GM19035 (cell line): ENCODE measurements around the gene ITGA4.
A peak's percentile ranks its signal among the peaks of the same experiment; 100 is the strongest.

Source experiments
- ATAC-seq: cut with Tn5 transposase; IDR thresholded peaks from one replicate; pipeline ENCODE4 v1.9.1; 2021; ENCODE audit not compliant: unreplicated experiment

ITGA4 gene

GRCh38 chr2:181457741-181458425, 697 bp downstream of the ITGA4 start:
- peak; percentile 23 for ATAC-seq

GRCh38 chr2:181458871-181459270, 1.7 kb downstream of the ITGA4 start:
- no peak for ATAC-seq

- ATAC-seq: no peak
These were observed 2.4 kb downstream of the ITGA4 start for GRCh38 chr2:181459621-181460021.

DNA sequence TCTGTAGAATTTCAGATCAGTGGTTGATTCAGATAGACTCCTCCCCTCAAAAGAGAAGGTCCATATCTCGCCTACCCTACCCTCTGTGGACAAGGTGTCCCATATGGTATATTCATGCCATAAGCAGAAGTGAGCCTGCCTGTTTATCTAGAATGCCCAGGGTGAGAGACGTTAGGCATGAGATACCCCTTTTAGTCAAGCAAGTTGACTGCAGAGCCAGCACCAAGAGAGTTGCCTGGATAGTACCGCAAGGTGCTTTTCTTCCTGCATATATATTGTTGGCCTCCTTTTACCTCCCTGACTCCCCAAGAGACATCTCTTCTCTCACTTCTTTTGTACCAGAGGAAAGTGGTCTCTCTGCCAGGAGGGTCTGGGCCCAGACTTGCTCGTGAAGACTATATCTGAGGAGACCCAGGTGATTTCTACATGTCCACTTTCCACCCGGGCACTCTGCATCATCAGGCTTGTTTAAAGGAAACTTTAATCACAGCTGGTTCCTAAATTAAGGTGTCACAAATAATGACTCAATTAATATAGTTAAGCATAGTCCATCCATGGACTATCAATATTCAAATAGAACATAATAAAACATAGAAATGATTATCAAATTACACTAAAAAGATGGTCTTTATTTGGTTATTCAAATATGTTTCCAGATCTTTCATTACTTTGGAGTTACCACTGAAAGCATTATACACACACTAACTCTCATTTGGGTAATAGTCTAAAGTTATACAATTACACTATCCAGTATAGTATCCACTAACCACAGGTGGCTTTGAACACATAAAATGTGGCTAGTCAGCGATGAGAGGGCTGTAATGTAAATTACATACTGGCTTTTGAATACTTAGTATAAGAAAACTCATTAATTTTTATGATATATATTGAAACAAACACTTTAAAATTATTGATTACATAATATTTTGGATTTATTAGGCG, 4.1 kb downstream of the ITGA4 start:
- no peak for ATAC-seq

GRCh38 chr2:181462033-181462432, 4.8 kb downstream of the ITGA4 start:
- ATAC-seq: peak; percentile 28

- no peak for ATAC-seq
These were observed 6.4 kb downstream of the ITGA4 start for GRCh38 chr2:181463588-181463987.

DNA sequence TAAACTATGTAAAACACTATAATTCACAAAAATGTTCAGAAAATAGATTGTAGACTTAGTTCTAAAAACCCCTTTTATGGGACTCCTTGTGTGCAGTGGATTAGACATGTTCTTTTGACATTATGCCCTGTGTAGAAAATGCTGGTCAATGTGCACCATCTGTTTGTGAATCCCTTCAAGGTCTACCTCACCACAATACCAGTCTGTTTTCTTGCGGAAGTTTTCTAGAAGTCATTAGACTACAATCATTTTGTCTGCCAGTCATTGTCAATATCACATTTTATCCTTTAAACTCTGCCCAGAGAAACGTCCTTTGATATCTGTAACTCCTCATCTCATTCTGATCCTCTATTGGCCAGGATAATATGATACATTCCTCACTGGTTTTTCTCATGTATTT, 7.8 kb downstream of the ITGA4 start:
- no peak for ATAC-seq

- ATAC-seq: no peak
These were observed 8.6 kb downstream of the ITGA4 start for GRCh38 chr2:181465676-181466375.

- no peak for ATAC-seq
These were observed 9.7 kb downstream of the ITGA4 start for GRCh38 chr2:181466661-181467576.

- ATAC-seq: no peak
These were observed 11.0 kb downstream of the ITGA4 start for GRCh38 chr2:181467966-181468707.

GRCh38 chr2:181468811-181469210, 11.6 kb downstream of the ITGA4 start:
- no peak for ATAC-seq

GRCh38 chr2:181471226-181471625, 14.0 kb downstream of the ITGA4 start:
- no peak for ATAC-seq

- no peak for ATAC-seq
These were observed 14.6 kb downstream of the ITGA4 start for GRCh38 chr2:181471783-181472182.

DNA sequence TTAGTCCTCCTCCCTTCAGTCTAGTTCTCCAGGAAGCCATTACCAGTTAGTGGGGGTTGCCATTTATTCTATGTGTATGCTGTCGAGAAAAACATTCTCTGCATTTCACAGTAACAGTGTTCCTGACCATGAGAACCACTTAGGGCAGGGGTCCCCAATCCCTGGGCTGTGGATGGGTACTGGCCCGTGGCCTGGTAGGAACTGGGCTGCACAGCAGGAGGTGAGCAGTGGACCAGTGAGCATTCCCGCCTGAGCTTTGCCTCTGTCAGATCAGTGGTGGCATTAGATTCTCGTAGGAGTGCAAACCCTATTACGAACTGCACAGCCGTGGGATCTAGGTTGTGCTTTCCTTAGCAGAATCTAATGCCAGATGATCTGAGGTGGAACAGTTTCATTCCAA, 15.8 kb downstream of the ITGA4 start:
- no peak for ATAC-seq

DNA sequence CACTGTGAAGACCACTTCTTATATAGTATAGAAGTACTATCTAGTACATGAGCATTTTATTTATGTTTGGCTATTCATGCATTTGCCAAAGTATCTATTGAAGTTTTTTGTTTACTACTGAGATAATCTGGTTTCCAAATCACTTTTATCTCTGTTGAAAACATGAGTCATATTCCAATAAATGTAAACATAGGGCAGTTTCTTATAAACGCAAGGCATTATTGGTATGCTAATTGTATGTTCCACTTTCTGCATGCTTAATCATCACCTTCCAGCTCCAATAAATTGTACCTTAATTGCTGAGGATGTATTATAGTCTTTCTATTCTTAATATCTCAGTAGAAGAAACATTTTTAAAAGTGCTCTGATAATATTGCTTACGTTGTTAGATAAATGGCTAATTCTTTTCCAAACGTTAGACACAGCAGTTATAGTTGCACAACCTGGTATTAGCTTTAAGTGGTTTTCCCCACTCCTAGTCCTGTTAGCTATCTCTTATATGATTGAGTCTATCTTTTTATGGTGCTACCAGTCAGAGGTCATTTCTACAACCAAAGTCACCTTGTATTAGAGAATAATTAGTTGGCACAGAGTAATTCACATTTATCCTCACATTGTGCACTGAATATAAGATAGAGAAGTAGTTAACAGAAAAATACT, 17.2 kb downstream of the ITGA4 start:
- no peak for ATAC-seq

GRCh38 chr2:181483211-181483610, 26.0 kb downstream of the ITGA4 start:
- no peak for ATAC-seq

DNA sequence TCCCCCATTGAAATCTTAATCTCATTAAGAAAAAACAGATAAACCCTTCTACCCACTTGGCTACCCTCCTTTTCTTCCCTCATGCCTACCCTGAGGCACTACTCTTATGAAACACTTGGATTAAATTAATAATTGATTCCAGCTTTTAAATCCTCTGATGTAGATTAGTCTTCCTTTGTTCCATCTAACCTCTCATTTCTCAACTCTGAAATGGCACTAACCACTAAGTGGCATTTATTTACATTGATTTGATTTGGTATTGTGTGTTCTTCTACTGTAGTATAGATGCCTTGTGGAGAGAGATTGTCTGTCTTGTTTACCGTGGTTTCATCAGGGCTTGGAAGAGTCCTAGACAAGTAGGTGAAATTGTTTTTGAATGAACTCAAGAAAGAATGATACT, 26.7 kb downstream of the ITGA4 start:
- ATAC-seq: no peak

GRCh38 chr2:181484851-181485637, 27.9 kb downstream of the ITGA4 start:
- ATAC-seq: no peak

GRCh38 chr2:181485638-181485946, 28.4 kb downstream of the ITGA4 start:
- no peak for ATAC-seq
